Stimulated activated CD8-positive, alpha-beta memory T cell treated with anti-CD3 and anti-CD28 coated beads, Interleukin-7, amount 100 ng/mL, for 24 hours (primary cell): ENCODE results near the gene CMC4.

Experiments used
- DNase-seq: peaks from one replicate; pipeline ENCODE4 v3.0.0-alpha.2; 2020; ENCODE audit warnings: low read depth

The CMC4 gene, protein sequence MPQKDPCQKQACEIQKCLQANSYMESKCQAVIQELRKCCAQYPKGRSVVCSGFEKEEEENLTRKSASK

DNA sequence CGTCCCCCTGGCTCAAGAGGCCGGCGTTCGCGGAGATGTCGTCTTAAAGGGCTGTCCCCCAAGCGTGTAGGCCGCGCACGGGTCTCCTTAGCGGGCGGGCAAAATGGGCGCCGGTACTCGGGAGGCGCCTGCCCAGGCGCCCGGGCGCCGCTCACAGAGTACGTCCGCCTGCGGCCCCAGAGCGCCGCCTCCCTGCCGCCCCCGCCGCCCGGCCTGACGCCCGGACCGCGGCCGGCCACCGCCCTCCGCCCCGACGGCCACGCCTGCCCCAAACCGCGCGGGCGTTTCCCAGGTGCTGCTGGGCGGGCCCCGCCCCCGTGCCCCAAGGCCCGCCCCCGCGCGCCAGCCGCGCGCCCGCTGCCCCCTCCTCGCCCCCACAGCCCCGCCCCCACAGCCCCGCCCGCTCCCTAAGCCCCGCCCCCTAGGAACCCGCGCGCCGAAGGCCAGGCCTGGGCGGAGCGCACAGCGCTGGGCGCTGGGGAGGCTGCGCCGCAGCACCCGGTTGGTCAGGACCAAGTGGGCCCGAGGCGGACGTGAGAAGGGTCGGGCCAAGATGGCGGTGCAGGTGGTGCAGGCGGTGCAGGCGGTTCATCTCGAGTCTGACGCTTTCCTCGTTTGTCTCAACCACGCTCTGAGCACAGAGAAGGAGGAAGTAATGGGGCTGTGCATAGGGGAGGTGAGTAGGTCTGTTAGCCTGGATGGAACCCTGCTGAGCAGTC lies at the start of gene CMC4, which contains the start of the genes BRCC3 and MTCP1:
CMC4 (minus strand) TSS at position 162 of the 719 bp plus-strand sequence. CDS start 7,113 bp downstream, outside the sequence.
BRCC3 (plus strand) TSS at position 534 of the 719 bp plus-strand sequence; CDS start at position 554, 20 bp downstream.
MTCP1 (minus strand) TSS at position 162 of the 719 bp plus-strand sequence. CDS start 5,126 bp downstream, outside the sequence.
- DNase-seq = no peak

DNA sequence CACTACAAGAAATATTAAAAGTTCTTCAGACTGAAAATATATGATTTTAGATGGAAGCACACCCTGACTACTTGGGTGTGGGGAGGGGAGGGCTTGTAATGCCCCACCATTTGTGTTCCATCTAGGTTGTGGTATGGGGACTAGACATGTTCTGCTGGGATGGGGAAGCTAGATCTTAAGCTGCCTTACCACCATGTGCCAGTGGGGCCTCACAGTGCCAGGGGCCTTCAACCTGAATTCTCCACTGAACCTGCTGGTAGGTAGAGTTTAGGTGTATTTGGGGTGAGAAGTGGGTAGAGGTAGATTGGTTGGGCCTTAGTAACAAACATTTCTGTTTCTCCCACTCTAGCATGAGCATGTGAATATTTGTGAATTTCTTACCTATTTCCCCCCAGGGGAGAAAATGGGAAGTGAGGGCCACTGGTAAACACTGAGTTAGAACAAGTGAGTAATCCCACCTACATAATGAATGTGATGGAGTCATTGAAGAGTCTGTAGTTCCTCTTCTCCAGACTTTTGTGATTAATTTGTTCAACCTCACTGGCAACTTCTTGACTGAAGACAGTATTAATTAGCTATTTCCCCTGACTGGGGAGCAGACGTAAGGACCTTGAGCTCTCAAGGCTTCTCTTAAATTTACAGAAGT lies 44.4 kb upstream of the CMC4 start:
- no peak for DNase-seq

DNA sequence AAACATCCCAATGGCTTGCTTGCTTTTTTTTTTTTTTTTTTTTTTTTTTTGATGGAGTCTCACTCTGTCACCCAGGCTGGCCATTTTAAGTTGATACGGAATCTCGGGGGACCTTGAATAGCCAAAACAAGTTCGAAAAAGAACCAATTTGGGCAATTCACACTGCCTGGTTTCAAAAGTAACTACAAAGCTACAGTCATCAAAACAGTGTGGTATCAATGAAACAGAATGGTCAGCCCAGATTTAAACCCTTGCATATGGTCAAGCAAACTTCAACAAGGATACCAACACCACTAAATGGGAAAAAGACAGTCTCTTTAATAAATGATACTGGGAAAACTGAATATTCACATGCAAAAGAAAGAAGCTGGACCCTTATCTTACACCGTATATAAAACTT lies 42.2 kb upstream of the CMC4 start:
- DNase-seq = no peak

DNA sequence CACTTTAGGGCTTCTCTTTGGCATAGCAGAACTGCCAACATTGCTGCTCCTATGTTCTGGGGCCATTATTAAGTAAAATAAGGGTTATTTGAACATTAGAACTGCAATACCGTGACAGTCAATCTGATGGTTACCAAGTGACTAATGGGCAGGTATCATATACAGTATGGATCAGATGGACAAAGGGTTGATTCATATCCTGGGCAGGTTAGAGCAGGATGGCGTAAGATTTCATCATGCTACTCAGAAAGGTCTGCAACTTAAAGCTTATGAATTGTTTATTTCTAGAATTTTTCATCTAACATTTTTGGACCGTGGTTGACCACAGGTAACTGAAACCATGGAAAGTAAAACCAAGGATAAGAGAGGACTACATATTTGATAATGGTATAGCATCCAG lies 41.2 kb upstream of the CMC4 start:
- no peak for DNase-seq

DNA sequence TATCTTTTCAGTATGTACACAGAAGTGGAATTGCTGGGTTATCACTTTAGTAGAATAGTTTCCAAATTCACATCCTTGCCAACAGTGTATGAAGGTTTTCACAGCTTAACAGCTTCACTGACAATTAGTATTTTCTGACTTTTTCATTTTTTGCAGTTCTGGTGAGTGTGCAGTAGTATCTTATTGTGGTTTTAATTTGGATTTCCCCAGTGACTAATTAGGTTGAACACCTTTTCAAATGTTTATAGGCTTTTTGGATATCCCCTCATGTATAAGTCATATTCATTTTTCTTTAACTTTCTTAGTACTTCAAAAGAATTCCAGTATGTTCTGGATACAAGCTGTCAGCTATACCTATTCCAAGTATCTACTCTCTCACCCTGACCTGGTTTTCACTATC lies 37.5 kb upstream of the CMC4 start:
- no peak for DNase-seq

DNA sequence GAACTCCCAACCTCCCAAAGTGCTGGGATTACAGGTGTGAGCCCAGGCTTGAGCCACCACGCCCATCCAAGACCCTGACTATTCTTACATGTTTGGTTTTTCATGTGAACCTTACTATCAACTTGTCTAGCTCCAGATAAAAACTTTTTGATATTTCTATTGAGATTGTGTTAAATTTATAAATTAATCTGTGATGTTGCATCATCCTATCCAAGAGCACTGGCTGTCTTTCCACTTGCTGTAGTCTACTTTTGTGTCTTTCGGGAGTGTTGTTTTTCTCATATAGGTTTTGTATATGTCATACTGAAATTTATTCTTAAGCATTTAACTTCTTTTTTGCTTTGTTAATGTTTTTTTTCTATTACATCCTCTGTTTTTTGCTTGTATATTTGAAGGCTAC lies 35.0 kb upstream of the CMC4 start:
- no peak for DNase-seq

DNA sequence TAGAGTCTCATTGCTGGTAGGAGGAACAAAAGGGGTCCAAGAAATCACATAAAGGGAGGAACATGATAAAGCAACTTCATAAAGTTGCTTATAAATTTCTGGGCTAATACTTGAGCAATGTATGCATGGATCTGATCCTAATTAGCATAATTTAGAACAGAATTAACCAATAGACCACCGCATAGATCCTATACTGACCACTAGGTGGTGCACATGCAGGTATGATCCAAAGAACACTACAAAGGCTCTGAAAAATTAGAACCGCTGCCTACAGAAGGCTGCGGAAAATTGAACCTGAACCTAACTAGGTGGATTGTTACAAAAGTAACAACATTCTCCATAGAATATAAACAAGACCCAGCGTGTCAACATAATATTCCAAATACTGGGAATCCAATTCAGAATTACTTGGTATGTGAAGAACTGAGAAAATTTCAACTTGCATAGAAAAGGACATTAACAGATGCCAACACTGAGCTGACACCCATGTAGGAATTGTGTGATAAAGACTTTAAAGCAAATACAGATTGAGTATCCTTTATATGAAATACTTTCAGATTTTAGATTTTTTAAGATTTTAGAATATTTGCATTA lies 23.6 kb upstream of the CMC4 start:
- no peak for DNase-seq

DNA sequence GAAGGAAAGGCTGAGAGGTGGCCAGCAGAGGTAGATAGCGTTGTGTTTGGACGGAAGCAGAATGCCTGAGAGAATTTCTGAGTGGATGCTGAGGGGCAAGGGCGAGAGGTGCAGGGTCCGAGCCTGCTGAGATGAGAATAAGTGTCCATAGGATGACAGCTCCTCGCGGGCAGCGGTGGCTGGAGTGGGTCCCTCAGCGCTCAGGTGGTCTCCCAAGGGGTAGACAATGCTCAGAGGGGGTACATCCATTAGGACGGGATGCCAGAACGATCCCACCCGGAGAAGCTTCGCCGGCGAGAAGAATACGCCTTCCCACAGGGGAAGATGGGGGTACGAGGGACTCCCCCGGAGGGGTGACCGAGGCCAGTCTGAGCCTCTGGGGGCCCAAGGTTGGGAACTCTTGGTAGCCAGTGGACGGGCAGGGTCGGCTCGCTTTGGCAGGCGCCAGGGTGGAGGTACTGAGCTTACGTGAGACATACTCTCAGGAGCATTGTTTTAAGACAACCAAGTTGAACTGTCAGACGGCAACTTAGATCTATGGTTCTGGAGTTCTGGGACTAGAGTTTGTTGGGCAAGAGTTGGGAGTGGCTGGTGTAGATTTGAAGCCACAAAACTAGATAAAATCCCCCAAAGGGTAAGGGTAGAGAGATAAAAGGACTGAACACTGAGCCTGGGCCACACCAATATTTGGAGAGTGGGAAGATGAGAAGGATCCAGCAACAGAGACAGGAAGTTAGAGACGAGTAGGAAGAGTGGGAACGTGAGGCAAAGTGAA lies 16.2 kb upstream of the CMC4 start:
- no peak for DNase-seq

DNA sequence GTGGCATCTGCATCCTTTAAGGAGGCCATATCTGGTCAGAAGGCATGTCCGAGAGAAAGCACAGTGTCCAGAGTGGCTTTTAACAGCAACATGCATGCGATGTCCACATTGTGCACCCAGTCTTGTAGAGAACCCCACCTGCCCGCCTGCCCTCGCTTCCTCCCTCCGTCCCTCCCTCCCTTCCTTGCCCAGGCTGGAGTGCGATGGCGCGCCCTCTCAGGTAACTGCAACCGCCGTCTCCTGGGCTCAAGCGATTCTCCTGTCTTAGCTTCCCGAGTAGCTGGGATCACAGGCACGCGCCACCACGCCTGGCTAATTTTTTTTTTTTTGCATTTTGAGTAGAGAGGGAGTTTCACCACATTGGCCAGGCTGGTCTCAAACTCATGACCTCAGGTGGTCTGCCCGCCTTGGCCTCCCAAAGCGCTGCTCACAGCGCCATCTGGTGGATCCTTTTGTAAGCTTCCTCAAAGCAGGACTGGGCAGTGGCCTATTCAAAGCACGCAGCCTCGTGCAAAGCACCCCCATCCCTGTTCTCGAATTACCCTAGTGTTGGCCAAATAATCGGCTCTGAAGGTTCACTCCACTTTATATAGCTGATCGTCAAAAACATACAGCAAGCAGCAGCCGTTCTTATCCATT lies 15.4 kb upstream of the CMC4 start:
- no peak for DNase-seq

DNA sequence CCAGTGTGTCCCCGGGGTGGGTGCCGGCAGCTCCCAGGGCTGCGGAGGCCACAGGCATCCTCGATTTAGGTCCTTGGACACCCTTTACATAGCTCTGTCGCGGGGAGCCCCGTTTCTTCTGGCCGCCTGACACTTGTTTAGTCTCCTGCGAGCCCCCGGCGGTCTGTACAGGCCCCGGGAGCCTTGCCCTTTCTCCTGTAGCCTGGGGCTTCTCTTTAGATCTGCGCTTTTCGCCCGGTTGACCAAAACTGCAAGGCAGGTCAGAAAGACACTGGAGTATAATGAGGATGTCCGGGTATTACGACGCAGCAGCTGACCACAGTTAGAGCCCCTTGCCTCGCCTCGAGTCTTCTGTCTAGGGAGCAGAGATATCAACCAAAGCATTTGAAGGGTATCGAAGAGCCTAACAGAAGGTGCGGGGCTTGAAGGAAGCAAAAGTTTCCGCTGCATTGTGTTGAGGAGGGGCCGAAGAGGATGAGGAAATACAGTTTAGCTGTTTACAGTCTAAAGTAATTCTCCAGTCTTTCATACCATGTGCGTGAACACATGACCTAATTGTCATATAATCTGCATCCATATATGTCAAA lies 851 bp upstream of the CMC4 start:
- no peak for DNase-seq

DNA sequence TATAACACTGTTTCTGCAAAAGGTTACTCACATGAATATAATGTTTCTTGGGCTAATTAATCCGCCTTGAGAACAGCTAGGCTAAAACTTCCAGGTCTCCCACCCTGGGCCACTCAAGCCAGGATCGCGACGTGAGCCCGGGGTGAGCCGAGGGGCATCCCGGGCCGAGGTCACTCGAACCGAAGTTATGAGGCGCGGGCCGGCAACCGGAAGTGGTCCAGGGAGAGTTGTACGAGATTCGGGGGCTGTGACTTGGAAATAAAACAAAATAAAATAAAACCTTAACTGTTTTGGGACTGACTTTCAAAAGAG lies 317 bp downstream of the CMC4 start:
- DNase-seq = no peak

DNA sequence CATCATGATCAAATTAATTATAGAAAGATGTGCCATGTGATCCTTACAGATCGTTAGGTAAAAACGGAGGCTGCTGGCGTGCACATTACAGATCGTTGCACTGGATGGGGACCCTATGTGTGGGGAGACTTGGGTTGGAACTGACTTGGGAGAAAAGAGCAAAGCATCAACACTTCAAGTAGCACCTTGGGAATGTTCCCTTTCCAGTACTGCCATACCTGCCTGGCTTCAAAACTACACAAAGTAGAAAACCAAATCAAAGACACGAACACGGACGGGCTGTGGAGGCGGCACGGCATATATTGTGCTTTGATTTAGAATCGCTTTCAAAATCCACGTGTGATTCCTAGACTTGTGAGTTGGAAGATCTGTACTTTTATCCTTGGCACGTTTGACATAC lies 898 bp downstream of the CMC4 start:
- no peak for DNase-seq

DNA sequence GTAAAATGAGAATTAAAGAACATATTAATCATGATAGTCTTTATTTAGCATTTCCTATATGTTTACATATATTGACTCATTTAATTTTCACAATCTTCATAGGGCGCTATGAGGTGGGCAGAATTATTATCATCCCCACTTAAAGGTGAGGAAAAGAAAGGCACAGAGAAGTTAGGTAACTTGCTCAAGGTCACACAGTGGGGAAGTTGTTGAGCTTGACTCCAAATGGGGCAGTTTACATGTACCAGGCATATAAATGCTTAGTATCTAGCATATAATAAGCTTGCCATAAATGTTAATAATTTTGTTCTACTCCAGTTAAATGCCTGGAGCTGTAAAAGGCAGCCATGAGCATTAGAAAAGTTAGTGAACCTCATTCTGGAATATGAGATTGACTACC lies 1.5 kb downstream of the CMC4 start:
- DNase-seq = no peak

DNA sequence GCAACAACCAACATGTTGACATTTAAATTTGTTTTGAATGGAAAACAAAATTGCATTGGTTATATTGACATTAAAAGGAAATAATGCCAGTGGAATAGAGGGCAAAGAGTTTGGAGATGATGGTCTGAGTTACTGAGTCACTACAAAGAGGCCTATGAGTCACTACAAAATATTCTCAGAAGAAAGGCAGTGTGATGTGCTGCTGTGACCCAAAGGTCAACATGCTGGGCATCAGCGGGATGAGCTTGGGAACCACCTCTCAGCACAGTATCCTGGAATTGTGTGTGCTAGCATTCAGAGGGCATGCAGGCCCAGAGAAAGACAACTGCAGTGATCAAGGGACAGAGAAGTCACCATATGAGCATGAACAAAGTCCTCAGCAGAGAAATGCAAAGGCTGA lies 2.8 kb downstream of the CMC4 start:
- DNase-seq = no peak

DNA sequence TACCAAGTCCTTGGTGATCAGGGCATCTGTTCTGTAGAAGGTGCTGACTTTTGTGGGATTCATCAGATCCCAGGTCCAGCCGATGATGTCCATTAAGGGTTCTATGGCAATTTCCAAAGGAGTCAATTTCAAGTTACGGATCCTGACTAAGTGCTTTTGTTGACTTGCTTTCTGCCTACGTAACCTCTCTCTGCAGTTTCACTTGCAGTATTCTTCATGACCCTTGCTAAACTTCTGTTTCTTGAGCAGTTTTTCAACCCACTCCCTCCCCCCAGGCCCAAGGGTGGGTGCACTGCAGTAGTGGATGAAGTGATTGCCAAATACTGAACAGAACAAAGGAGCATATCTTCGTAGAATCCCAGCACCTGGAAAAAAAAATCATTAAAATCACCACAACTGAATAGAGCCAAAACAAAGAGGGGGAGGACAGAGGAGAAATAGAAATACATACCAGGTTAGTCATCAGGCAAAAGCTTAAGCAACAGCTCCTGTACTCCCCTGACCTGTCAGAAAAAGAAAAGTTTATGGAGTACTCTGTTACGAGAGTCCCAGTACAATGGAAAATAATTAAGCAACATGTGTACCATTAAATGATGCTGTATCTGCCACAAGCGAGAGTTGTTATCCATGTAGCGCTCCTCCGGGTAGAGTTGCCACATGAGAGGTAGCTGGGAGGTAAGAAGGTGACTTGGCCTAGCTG lies 5.8 kb downstream of the CMC4 start:
- no peak for DNase-seq

DNA sequence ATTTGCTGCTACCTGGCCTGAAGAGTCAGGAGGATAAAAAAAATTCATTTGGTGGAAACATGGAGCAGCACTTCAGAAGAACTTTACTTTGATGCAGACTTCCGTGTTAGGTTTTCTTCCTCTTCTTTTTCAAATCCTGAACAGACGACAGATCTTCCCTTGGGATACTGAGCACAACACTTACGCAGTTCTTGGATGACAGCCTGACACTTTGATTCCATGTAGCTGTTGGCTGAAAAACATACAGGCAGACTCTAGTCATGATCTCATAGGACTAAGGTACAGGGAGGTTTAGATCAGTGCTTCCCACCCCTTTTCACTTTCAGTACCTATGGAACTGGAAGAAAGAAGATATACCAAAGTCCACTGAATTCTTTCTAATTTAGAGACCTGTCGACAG lies 9.2 kb downstream of the CMC4 start:
- no peak for DNase-seq

DNA sequence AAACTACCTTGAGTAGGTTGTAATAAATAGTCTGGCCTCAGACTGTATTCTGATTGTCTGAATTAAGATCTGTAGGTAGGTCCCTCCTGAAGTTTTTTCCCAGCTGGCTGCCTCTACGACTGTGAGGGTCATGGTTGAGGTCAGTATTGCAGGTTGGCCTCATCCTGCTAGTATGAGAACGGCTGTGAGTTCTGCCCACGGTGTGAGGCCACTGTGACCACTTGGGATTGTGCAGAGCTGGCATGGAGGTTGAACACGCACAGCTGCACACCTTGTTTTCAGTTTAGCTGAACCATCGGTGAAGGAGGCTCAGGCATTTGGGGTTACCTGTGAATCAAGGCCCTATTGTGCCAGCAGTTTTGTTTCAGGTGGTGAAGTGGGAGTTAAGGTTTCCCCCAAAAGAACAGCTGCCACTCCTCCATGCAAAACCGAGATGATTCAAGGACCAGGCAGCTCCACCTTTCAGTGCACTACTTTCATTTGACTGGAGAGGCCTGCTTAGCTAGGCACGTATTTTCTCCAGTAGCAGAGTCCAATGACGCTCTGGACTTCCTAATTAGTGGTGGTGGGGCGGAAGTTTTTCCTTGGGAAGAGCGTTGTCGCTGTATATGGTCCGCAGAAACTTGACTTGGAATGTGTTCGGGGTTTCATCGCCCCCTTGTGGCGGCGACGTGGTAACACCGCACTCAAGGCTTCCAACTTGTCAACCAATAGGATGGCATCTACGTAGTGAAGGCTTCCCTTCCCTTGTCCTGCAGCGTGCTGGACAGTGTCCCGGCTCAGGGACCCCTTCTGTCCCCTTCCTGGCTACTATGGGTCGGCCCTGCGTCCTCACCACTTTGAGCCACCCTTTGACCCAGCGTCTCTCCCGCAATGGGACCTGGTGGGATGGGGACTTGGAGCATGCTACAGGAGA lies 13.8 kb downstream of the CMC4 start:
- no peak for DNase-seq

DNA sequence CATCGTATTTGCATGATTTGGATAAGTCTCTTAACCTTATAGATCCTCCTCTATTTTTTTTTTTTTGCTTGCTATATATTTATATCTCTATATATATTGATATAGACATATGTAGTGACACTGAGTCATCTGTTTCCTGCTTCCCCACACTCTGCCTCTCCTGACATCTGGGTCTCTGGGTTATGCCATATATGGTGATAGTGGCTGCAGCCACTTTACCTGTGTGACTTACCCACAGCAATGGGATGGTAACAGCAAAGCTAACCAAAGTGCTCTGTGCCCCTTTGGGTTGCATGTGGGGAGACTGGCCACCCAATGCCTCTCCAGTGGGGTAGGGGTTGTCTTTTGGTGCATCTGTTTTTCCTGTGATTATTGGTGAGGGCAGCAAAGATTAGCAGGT lies 14.5 kb downstream of the CMC4 start:
- no peak for DNase-seq

DNA sequence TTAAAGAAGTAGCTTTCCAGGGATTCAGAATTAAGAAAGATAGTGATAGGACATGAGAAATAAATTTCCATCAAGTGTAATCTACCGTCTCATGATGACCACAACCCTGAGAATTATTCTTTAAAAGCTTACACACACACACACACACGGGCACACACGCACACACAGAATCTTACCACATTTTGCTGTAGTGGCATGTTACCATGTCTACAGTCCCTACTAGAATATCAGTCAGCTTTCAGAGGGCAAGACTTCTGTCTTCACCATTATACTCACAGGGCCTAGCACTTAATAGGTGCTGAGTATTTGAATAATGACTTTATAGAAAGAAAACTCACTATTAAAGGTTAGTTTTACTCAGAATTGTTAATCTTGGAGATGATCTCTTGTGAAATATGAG lies 15.4 kb downstream of the CMC4 start:
- DNase-seq = no peak

DNA sequence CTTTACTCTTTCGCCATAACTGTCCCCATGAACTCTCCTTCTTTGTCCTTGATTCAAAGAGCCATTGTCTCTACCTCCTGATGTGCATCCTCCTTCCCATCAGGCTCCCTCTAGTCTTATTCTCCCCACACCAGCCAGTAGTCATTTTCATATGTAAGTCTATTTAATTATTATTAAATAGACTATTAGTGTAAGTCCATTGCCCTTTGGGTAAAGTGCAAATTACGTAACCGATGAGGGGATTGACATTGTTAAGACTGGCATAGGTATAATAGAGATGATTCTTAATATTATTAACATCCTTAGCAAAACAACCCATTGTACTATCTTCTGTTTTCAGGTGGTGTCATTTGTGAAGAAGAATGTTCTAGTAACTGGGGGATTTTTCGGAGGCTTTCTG lies 16.7 kb downstream of the CMC4 start:
- DNase-seq = no peak
